H1 (cell line): ENCODE data around the gene SPDYE6. TPM values are rescaled to one million over a fixed set of nuclear protein-coding genes. Genes with fewer than 3 reads are reported as not detected.

Experiments
- CTCF ChIA-PET: fragments of 300-600 bp; sonication (Branson Sonifier 250); formaldehyde crosslinking; loops from one replicate; lab custom pipeline; 2021; ENCODE audit not compliant: partially characterized antibody; lab: Charles Lee
- POLR2A ChIA-PET: fragments of 300-600 bp; sonication (Branson Sonifier 250); formaldehyde crosslinking; loops from one replicate; lab custom pipeline; 2021; ENCODE audit warnings: inconsistent platforms; ENCODE audit not compliant: partially characterized antibody; lab: Charles Lee
- DNase-seq, 2 experiments: peaks; one replicate each; pipeline versions ENCODE4 v3.0.0 to v3.0.0-alpha.2; 2010 to 2022; ENCODE audit warnings: low spot score in 2 of 2, low read depth in 1 of 2, mixed read lengths in 1 of 2
- FAIRE-seq: peaks from 2 replicates; lab custom pipeline; 2011; peaks lifted over from hg19 to GRCh38; lab: Jason Lieb, UNC
- H2AFZ ChIP-seq: 2 replicates; pipeline ENCODE4 v1.8.1; 2012; ENCODE audit warnings: low read length, inconsistent platforms
- H2AK5ac ChIP-seq: 2 replicates; pipeline ENCODE4 v1.6.1; 2013; ENCODE audit warnings: low read depth, low read length
- H2BK120ac ChIP-seq: replicated peaks from 2 replicates; pipeline ENCODE3; 2013; ENCODE audit warnings: low read depth, low read length, inconsistent platforms
- H2BK12ac ChIP-seq: 2 replicates; pipeline ENCODE4 v1.6.1; 2013; ENCODE audit warnings: low read depth, low read length
- H2BK15ac ChIP-seq: 2 replicates; pipeline ENCODE4 v1.6.1; 2013; ENCODE audit warnings: low read length
- H2BK20ac ChIP-seq: 2 replicates; pipeline ENCODE4 v1.6.1; 2013; ENCODE audit warnings: low read length
- H2BK5ac ChIP-seq: 2 replicates; pipeline ENCODE4 v1.6.1; 2013; ENCODE audit warnings: low read depth, low read length
- H3K14ac ChIP-seq: 2 replicates; pipeline ENCODE4 v1.6.1; 2013; ENCODE audit warnings: inconsistent platforms; ENCODE audit not compliant: insufficient read length
- H3K18ac ChIP-seq: 2 replicates; pipeline ENCODE4 v1.6.1; 2013; ENCODE audit warnings: low read length; ENCODE audit errors: extremely low read depth
- H3K23ac ChIP-seq: 2 replicates; pipeline ENCODE4 v1.6.1; 2013; ENCODE audit warnings: inconsistent platforms; ENCODE audit not compliant: insufficient read length
- H3K23me2 ChIP-seq: 2 replicates; pipeline ENCODE4 v1.6.1; 2013; ENCODE audit warnings: low read depth, low read length
- H3K27ac ChIP-seq: 2 replicates; pipeline ENCODE4 v1.6.1; 2011; ENCODE audit warnings: low read depth, low read length, inconsistent platforms
- H3K27me3 ChIP-seq, 4 experiments: replicated peaks in 1 of 4; 1 replicate in 1 of 4; 2 replicates in 3 of 4; pipeline versions ENCODE4 v1.6.1 to v1.8.1; 2011 to 2013; ENCODE audit warnings: low read length in 3 of 4, mild to moderate bottlenecking in 3 of 4, inconsistent platforms in 2 of 4, mixed read lengths in 2 of 4, moderate library complexity in 1 of 4; ENCODE audit not compliant: control insufficient read depth in 3 of 4, insufficient read depth in 3 of 4; ENCODE audit errors: extremely low read depth in 1 of 4
- H3K36me3 ChIP-seq, 4 experiments: 2 replicates each; pipeline versions ENCODE4 v1.6.1 to v1.8.1; 2011 to 2013; ENCODE audit warnings: mild to moderate bottlenecking in 4 of 4, low read length in 3 of 4, moderate library complexity in 2 of 4, control low read depth in 1 of 4, inconsistent platforms in 1 of 4; ENCODE audit not compliant: insufficient read depth in 4 of 4, control insufficient read depth in 2 of 4
- H3K4ac ChIP-seq: replicated peaks from 2 replicates; pipeline ENCODE3; 2013; ENCODE audit warnings: low read length, low read depth, mixed read lengths, inconsistent platforms; ENCODE audit not compliant: insufficient read length
- H3K4me1 ChIP-seq, 4 experiments: replicated peaks in 1 of 4; 1 replicate in 1 of 4; 2 replicates in 3 of 4; pipeline versions ENCODE4 v1.6.1 to v1.8.1; 2011 to 2013; ENCODE audit warnings: low read length in 3 of 4, inconsistent platforms in 2 of 4, mixed read lengths in 1 of 4; ENCODE audit not compliant: insufficient read depth in 4 of 4, control insufficient read depth in 3 of 4
- H3K4me2 ChIP-seq, 2 experiments: 2 replicates each; pipeline versions ENCODE4 v1.6.1 to v1.8.1; 2011 to 2013; ENCODE audit warnings: low read depth in 2 of 2, low read length in 2 of 2, control low read depth in 1 of 2, inconsistent platforms in 1 of 2, mild to moderate bottlenecking in 1 of 2; ENCODE audit not compliant: insufficient read depth in 1 of 2
- H3K4me3 ChIP-seq, 4 experiments: fragments of 200-600, 300-600 bp in 1 of 4; sonication (generic), shearing (Covaris generic), sonication (Bioruptor Twin) in 1 of 4; 2 replicates each; pipeline versions ENCODE4 v1.5.1 to v1.8.1; 2011 to 2016; ENCODE audit warnings: low read length in 4 of 4, low read depth in 3 of 4, control low read depth in 2 of 4, inconsistent platforms in 2 of 4, mild to moderate bottlenecking in 2 of 4, mixed read lengths in 1 of 4, moderate library complexity in 1 of 4; ENCODE audit not compliant: insufficient read depth in 2 of 4; ENCODE audit errors: extremely low read depth in 1 of 4
- H3K56ac ChIP-seq: replicated peaks from 2 replicates; pipeline ENCODE3; 2013; ENCODE audit warnings: low read depth, mild to moderate bottlenecking, mixed read lengths, low read length, inconsistent platforms; ENCODE audit not compliant: insufficient read length
- H3K79me1 ChIP-seq: 2 replicates; pipeline ENCODE4 v1.6.1; 2013; ENCODE audit warnings: low read depth, low read length, control low read depth
- H3K79me2 ChIP-seq, 2 experiments: 2 replicates each; pipeline versions ENCODE4 v1.6.1 to v1.8.1; 2012 to 2013; ENCODE audit warnings: low read length in 2 of 2, mild to moderate bottlenecking in 2 of 2, inconsistent platforms in 1 of 2; ENCODE audit not compliant: insufficient read depth in 2 of 2, control insufficient read depth in 1 of 2
- H3K9ac ChIP-seq, 4 experiments: replicated peaks in 1 of 4; 1 replicate in 1 of 4; 2 replicates in 3 of 4; pipeline versions ENCODE4 v1.6.1 to v1.8.1; 2011 to 2013; ENCODE audit warnings: low read depth in 3 of 4, low read length in 3 of 4, control low read depth in 2 of 4, mild to moderate bottlenecking in 2 of 4, moderate library complexity in 2 of 4, inconsistent platforms in 1 of 4; ENCODE audit errors: extremely low read depth in 1 of 4
- H3K9me3 ChIP-seq, 2 experiments: 2 replicates each; pipeline versions ENCODE4 v1.6.1 to v1.8.1; 2012 to 2013; ENCODE audit warnings: mild to moderate bottlenecking in 2 of 2, moderate library complexity in 2 of 2, control low read depth in 1 of 2, inconsistent platforms in 1 of 2, low read depth in 1 of 2, low read length in 1 of 2, mixed read lengths in 1 of 2; ENCODE audit not compliant: insufficient read depth in 2 of 2
- H4K20me1 ChIP-seq, 2 experiments: replicated peaks in 1 of 2; 2 replicates each; pipeline versions ENCODE3 to v1.8.1; 2011 to 2013; ENCODE audit warnings: inconsistent platforms in 2 of 2, low read length in 2 of 2, mild to moderate bottlenecking in 1 of 2; ENCODE audit not compliant: insufficient read depth in 2 of 2, control insufficient read depth in 1 of 2
- H4K5ac ChIP-seq: 2 replicates; pipeline ENCODE4 v1.6.1; 2013; ENCODE audit warnings: low read length, low read depth, mixed read lengths, inconsistent platforms; ENCODE audit not compliant: insufficient read length
- H4K8ac ChIP-seq: 2 replicates; pipeline ENCODE4 v1.8.0; 2013; ENCODE audit warnings: mild to moderate bottlenecking, moderate library complexity, low read length, inconsistent platforms; ENCODE audit not compliant: insufficient read depth; ENCODE audit errors: extremely low read depth
- H4K91ac ChIP-seq: replicated peaks from 2 replicates; pipeline ENCODE3; 2013; ENCODE audit warnings: low read length, mixed read lengths, inconsistent platforms; ENCODE audit not compliant: insufficient read length
- GTF2F1 ChIP-seq: IDR thresholded peaks from 2 replicates; pipeline ENCODE4 v1.6.1; 2012; ENCODE audit warnings: low read depth, low read length, improper control_type of control experiment, borderline replicate concordance
- WGBS, 2 experiments: shearing (Covaris generic) in 1 of 2; methylation state at CpG; one replicate each; pipeline versions ENCODE4 v1.1.6 to v1.1.7; 2013 to 2015; ENCODE audit warnings: low lambda C conversion rate in 2 of 2, mixed read lengths in 2 of 2, inconsistent platforms in 1 of 2, low coverage in 1 of 2, missing lambda C conversion rate in 1 of 2; ENCODE audit not compliant: insufficient replicate concordance in 2 of 2, insufficient coverage in 1 of 2, insufficient read length in 1 of 2; ENCODE audit errors: extremely low coverage in 1 of 2, missing lambda C conversion rate in 1 of 2; 5-methylcytosine and 5-hydroxymethylcytosine counted together
- polyA plus RNA-seq, 7 experiments: library from polyadenylated mRNA; depleted of rRNA in 3 of 7; stranded (reverse) in 5 of 7; unstranded in 2 of 7; fragments of >200 nt in 5 of 7; fragments of 200-250 nt in 2 of 7; gene quantifications; 1 replicate in 5 of 7; 2 replicates in 1 of 7; 4 replicates in 1 of 7; pipeline versions ENCODE4 v1.2.1 to v1.2.3, GENCODE V29; 2011 to 2013; ENCODE audit warnings: missing spikeins in 2 of 7, mixed read lengths in 2 of 7
- total RNA-seq: library from RNA; stranded (reverse); fragmentation: NEBNext Ultra II Directional; extraction: Animal tissue kit (Norgen Biotek cat#: 25700); gene quantifications from 2 replicates; pipeline ENCODE4 v1.2.1, GENCODE V29; 2021

SPDYE6 gene
- total and polyA plus RNA-seq, 2 of the 8 experiments (the other 6 are each of a cell fraction or from before 2014, with no cell fraction given) = not detected

DNA sequence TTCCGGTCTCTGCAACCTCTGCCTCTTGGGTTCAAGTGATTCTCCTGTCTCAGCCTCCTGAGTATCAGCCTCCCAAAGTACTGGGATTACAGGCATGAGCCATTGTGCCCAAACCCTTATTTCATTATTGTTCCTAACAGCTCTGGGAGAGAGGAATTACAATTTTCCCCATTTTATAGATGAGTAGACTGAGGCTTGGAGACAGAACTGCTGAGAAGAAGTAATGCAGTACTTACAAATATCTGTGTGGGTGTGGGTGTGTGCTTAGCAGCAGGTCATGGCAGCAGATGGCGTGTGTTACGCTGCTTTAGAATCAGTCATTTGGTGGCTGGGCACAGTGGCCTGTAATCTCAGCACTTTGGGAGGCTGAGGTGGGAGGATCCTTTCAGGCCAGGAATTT is 47.3 kb upstream of the SPDYE6 start:
- Histone ChIP-seq H3K23ac (no peak overlapping the region), H4K5ac (no peak overlapping the region), H2BK5ac (no peak overlapping the region), H3K4me2 (no peak overlapping the region), H3K36me3 (peaks cover 23 to 59% (median 44%) of the 10 kb centered on the region in 4 experiments), H4K91ac (no peak overlapping the region), H3K9ac (no peak overlapping the region), H2AFZ (no peak overlapping the region), H2BK20ac (no peak overlapping the region), H2BK15ac (no peak overlapping the region), H4K8ac (no peak overlapping the region), H3K27ac (no peak overlapping the region), H2AK5ac (no peak overlapping the region), H3K4ac (no peak overlapping the region), H3K79me1 (no peaks in the 10 kb centered on the region), H3K4me1 (no peaks in the 10 kb centered on the region), H4K20me1 (peaks cover 0 to 8% of the 10 kb centered on the region in 2 experiments), H3K23me2 (no peaks in the 10 kb centered on the region), H3K9me3 (no peaks in the 10 kb centered on the region), H3K27me3 (no peaks in the 10 kb centered on the region), H3K79me2 (no peaks in the 10 kb centered on the region), H3K18ac (no peak overlapping the region), H3K4me3 (no peak overlapping the region), H2BK120ac (no peak overlapping the region), H3K56ac (no peak overlapping the region), H3K14ac (no peak overlapping the region), H2BK12ac (no peak overlapping the region)
- DNase-seq (no peak), FAIRE-seq (no peak)
- TF ChIP-seq GTF2F1 = no peak
- WGBS, 2 experiments = 97% methylated on average over 3 of the region's 3 CpGs; no CpG with 5 or more reads in 1 of the 2 experiments
- ChIA-PET CTCF (interaction anchor here (0.6 to 5.1 kb wide), 9 partner anchors 10 to 1819 kb away, joined by 3 to 42 read pairs (median 6); no protein-coding TSS in a partner anchor), POLR2A (interaction anchor here (1.6 to 2.3 kb wide), 4 partner anchors 7 to 48 kb away, joined by 3 to 9 read pairs (median 6); partner anchors contain the start of gene PRKRIP1)
